GM18517 (cell line): ENCODE measurements around the gene SLC38A8.

Experiments used
- ATAC-seq: cut with Tn5 transposase; IDR thresholded peaks from one replicate; pipeline ENCODE4 v1.9.1; 2021; ENCODE audit warnings: mild to moderate bottlenecking, moderate library complexity; ENCODE audit not compliant: unreplicated experiment

The SLC38A8 gene

DNA sequence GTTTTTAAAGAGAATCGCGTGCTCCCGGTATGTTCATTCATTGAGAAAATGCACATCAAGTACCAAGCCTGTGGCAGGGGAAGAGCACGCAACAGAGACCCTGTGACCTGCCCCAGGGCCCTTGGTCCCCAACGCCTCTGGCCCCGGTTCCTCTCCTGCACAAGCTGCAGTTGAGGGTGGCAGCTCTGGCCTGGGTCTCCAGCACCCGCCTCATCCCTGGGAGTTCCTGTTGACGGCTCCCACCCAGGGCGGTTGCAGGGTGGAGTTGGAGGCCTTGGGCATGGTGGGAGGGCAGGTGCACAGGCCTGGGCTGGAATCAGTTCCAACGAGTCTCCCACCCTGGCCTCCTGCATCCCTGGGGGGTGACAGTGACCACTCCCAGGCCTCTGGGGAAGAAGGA is 69.5 kb downstream of the SLC38A8 start:
- no peak for ATAC-seq

DNA sequence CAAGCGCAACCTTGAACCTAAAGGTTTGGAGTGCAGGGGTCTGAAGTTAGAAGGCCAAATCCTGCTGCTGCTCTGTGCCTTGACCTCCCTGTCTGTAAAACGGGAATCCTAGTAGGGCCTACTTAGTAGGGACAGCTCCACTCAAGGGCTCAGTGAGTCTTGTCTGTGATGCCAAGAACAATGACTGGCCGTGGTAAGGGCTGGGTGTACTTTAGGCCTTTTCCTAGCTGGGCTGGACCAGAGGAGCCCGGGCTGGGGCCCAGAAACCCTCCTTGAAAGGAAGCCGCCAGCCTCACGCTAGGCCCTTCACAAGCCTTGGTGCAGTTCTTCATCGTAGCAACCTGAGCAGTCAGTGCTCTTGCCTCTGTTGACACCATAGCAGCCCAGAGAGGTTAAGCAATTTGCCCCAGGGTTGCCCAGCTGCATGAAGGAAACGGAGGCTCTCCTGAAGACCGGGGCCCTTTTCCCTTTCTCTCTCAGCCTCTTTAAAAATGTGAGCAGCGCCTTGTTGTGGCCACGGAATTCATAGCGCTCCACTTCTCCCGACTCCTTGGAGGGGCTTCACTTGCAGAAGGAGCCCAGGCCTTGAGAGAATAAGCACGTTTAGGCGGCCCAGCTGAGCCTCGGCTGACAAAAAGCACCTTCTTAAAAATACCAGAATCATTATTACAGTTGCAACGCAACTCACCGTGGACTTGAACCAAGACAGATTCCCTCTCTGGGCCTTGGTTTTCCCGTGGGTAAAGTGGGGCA is 70.2 kb downstream of the SLC38A8 start:
- ATAC-seq = no peak

DNA sequence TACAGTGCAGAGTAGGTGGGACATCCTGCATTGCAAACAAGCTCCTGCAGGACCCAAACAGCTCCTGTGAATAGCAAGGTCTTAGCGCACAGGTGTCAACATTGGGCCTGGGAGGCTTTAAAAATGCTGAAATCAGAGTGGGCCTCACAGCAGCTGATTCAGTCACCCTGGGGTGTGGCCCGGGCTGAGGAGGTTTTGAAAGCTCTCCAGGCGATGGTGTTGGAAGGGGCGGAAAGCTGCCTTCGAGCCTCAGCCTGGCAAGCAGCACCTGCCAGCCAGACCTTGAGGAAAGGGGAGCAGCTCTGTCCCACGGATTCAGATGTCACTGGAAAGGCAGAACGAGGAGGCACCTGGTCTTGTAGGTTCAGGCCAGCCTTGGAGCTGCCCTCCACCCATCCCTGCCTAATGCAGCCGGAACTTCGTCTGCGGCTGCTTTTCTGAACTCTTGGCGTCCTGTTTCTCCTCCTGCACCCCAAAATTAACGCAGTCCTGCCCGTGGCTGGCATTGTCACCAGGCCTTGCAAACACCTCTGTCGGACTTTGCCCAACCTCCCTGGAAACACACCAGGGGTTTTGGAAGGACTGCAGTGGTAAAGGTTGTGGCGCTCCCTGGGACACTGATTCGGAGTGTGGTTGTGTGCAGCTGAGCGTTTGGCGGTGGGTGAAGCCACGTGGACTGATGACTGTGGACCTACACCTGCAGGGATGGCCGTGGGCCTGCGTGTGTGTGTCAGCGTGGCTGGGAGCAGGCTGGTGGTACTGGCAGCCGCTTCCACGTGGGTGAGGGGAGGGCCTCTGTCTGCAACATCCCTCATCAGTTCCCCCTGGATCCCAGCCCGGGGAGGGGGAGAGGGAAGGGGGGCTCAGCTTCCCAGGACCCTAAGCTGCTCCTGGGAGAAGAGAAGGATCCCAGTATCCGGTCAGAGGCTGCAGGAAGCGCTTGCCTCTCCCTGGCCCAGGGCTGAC is 71.1 kb downstream of the SLC38A8 start:
- ATAC-seq = no peak

DNA sequence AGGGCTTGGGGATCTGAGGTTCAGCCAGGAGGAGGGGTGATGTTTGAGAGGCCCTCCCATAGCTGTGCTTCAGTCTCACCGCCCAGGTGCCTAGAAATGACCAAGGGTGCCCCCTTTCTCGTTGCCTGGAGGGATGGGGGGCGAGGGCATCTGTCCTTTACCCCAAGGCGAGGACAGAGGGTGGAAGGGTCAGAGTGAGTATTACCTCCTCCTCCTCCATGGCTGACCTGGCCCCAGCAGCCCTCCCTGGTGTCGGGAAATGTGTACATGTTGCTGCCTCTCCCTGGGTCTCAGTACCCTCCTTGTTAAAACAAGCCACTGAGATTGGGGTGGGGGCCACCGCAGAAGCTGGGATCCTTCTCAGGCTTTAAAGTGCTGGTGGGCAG is 72.2 kb downstream of the SLC38A8 start:
- no peak for ATAC-seq

DNA sequence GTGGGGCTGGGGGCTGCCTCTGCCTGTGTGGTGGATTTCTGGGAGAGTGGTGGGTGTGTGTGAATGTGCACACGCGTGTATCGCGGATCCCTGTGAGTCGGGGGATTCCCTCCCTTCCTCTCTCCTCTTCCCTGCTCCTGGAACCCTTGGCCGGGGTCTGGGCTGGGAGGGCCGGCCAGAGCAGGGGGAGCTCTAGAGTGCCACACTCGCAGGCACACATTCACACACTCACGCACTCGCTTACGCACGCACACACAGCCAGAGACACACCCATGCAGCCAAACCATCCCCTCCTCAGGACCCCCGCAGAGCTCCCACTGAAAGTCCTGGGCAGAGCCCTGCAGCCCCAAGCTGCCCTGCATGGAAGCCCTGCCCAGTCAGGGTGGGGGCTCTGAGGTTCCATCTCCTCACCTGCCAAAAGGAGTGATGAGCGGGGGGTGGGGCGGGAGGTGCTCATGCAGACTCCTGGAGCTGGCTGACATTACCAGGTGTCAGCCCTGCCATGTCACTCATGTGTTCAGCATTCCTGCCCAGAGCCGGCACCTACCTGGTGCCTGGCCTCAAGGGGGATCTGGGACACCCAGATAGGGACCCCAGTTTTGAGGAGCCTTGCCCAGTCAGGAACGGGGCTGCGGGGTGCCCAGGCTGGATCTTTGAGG is 72.7 kb downstream of the SLC38A8 start:
- no peak for ATAC-seq

DNA sequence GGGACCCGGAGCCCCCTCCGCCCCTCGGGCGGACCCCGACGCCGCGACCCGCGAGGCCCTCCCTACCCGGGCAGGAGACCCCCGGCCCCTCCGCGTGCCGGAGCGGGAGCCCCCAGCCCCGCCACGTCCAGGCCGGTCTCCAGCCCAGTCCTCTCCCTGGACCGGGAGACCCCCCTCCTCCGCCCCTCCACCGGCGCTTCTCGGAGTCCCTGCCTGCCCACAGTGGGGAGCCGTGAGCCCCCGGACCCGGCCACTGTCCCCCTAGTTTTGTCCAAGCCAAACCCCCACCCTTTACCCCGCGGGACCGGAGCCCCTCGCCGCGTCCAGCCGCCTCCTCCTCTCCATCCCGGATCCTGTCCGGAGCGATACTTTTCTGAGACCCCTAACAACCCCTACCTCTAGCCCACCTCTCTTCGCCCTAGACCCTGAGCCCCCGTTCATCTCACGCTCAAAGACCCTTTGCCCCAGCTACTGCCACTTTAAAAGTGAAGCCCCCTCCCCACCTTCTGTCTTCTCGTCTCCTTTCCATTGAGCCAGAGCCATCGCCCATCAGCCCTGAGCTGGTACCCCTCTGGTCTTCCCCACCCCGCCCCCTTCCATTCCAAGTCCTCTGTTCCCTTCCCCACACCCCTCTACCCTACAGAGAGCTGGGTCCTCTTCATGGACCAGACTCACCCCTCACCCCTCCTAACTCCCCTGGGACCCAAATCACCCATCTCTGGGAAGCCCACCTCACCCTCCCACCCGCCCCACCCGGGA is 73.5 kb downstream of the SLC38A8 start:
- ATAC-seq = no peak

DNA sequence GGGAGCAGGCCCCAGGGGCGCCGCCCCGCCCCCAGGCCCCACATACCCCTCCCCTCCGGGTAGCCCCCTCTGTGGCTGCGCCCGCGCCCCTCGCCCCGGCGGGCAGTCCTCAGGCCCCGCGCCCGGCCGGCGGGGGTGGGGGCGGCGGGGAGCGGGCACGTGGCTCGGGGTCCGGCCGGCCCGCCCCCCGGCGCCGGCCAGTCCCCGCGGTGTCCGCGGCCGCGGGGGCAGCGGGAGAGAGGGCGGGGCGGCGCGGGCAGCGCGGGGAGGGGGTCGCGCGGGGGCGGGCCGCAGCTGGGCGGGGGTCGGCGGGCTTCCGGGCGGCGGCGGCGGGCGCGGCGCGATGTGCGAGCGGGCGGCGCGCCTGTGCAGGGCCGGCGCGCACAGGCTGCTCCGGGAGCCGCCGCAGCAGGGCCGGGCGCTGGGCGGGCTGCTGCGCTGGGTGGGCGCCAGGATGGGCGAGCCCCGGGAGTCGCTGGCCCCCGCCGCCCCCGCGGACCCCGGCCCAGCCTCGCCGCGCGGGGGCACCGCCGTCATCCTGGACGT is 74.2 kb downstream of the SLC38A8 start:
- no peak for ATAC-seq

DNA sequence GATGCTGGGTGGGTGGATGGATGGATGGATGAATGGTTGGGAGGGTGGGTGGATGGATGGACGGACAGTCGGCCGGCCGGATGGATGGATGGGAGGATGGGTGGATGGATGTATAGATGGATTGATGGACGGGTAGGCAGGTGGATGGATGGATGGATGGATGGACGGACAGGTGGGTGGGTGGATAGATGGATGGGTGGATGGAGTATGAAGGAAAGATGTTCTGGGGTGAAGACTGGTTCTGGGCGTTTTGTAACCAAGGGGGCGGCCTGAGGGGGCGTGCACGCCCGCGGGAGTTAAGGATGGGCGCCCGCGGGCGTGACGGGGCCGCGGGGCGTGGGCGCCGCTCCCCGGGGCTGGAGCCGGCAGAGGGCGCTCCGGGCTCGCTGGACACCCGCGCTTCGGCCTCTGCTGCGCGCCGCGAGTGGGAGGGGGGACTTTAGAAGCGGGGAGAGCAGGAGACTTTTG is 74.7 kb downstream of the SLC38A8 start, which contains the start of gene NECAB2:
TSS of gene NECAB2 (plus strand) at position 407 of the 468 bp plus-strand sequence. CDS start 405 bp downstream, outside the sequence.
- no peak for ATAC-seq

DNA sequence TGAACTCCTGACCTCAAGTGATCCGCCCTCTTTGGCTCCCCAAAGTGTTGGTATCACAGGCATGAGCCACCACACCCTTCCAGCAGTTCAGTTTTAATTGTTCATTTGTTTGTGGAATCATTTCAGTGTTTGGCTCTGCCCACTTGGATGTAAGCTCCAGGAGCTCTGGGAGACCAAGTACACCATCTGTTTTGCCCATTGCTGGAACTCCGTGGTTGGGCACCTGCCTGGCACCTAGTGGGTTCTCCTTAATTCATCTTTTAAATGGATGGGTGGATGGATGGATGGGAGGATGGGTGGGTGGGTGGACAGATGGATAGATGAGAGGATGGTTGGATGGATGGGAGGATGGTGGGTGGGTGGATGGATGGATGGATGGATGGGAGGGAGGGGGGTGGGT is 75.5 kb downstream of the SLC38A8 start:
- no peak for ATAC-seq

DNA sequence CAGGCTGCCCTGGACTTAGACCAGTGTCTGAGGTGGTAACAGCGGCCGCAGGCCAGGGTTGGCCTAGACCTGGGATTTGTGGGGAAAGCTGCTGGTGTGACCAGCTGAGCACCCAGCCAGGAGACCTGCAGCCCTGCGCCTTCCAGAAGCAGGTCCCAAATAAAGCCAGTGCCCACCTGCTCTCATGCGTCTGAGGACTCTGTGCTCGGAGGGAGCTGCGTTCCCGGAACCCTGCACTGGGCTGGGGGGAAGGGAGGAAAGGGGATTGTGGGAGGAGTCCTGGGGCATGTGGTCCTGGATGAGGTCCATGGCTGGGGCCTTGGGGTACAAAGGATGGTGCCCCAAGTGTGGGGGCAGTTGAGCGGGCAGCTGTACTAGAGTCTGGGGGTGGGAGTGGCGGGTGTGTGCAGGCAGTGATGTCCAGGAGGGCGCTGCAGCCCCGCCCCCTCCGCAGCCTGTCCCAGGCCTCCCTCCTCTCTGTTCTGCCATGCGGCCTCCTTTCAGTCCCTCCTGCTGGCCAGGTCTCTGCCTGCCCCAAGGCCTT is 76.4 kb downstream of the SLC38A8 start:
- ATAC-seq = no peak

DNA sequence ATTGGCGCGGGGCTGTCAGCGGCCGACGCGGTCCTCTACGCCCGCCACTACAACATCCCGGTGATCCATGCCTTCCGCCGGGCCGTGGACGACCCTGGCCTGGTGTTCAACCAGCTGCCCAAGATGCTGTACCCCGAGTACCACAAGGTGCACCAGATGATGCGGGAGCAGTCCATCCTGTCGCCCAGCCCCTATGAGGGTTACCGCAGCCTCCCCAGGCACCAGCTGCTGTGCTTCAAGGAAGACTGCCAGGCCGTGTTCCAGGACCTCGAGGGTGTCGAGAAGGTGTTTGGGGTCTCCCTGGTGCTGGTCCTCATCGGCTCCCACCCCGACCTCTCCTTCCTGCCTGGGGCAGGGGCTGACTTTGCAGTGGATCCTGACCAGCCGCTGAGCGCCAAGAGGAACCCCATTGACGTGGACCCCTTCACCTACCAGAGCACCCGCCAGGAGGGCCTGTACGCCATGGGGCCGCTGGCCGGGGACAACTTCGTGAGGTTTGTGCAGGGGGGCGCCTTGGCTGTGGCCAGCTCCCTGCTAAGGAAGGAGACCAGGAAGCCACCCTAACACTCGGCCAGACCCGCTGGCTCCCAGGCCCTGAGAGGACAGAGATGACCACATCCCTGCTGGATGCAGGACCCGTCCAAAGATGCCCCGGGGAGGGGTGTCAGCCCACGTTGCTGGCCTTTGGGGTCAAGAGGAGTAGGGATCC is 77.0 kb downstream of the SLC38A8 start:
- no peak for ATAC-seq

DNA sequence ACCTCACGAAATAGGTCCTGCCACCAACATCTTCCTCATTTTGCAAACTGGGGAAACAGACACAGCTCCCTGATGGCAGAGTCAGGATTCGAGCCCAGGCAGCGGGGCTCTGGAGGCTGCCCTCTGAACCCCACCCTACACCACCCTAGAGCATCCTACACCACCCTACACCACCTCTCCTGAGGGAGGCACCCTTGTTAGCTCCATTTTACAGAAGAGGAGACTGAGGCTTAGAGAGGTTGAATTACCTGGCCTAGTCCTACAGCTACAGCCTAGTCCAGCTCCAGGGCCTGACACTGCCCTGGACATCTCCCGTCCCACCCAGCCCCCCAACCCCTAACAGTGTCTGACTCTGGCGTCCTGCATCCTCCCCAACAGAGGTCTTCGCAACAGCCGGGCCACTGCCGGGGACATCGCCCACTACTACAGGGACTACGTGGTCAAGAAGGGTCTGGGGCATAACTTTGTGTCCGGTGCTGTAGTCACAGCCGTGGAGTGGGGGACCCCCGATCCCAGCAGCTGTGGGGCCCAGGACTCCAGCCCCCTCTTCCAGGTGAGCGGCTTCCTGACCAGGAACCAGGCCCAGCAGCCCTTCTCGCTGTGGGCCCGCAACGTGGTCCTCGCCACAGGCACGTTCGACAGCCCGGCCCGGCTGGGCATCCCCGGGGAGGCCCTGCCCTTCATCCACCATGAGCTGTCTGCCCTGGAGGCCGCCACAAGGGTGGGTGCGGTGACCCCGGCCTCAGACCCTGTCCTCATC is 77.7 kb downstream of the SLC38A8 start:
- no peak for ATAC-seq

DNA sequence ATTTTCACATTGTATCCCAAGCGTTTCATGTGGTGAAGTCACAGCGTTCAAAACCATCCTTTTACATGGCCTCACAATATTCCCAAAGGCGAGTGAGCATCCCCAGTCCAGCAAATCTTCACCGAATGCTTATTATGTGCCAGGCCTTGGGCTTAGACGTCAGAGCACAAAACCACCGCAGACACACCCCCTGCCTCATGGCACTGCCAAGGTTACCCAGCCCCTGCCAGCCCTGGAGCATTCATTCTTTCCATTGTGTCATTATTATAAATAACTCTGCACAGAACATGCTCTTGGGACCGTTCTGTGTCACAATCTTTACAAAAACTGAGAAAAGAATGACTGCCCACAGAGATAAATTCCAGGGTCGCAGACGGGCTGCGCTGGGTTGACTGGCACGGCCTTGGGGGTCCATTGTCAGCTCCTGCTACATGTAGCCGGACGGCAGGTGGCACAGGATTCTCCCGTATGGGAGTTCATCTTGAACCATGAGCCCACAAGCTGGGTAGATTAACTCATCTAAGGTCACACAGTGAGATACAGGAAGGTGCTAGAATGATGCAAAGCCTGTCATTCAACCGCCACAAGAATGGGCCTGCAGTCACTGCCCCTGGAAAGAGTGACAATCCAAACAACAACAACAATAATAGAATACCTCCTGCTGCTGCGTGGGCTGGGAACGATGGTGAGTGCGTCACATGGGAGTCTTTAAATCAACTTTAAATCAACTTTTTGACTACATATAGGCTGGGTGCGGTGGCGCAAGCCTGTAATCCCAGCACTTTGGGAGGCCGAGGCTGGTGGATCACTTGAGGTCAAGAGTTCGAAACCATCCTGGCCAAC is 79.1 kb downstream of the SLC38A8 start:
- no peak for ATAC-seq

DNA sequence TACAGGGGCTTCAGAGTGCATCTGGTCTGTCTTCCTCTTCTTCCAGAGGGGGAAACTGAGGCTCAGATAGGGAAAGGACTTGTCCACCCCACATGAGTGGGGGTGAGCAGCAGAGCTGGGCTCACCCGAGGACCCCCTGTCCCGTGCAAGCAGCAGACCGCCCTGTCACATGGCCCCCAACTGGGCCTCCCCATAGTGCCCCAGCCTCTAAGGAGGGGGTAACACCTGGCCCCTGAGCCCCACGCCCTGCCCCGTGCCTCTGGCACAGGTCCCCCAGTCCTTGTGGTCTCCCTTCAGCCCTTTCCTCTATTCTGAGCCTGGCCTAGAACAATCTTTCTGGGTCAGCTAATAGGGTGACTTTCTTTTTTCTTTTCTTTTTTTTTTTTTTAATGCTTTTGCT is 81.0 kb downstream of the SLC38A8 start:
- ATAC-seq = no peak

DNA sequence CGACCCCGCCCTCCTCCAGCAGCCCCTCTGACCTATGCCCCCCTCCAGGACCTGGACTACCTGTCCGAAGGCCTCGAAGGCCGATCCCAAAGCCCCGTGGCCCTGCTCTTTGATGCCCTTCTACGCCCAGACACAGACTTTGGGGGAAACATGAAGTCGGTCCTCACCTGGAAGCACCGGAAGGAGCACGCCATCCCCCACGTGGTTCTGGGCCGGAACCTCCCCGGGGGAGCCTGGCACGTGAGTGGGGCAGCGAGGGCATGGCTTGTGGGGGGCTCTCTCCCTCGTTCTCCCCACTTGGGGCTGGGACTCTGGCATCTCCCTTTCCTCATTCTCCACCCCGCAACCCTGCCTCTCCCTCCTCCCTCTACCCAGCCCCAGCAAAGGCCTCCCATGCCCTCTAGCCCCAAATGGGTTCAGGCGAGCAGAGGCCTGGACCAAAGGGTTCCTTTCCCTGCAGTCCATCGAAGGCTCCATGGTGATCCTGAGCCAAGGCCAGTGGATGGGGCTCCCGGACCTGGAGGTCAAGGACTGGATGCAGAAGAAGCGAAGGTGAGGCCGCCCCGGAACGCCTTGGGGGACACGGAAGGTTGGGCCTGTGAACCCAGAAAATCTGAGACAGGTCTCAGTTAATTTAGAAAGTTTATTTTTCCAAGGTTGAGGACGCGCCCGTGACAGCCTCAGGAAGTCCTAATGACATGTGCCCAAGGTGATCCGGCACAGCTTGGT is 81.9 kb downstream of the SLC38A8 start:
- ATAC-seq = no peak
